Upper lobe of right lung (tissue), 1 donor: ENCODE measurements around the gene FAM174A. TPM values are rescaled to one million over a fixed set of nuclear protein-coding genes. Genes with fewer than 3 reads are reported as not detected.

Experiments
- ATAC-seq: fragments of 200-7000 bp; cut with Tn5 transposase; one replicate; pipeline ENCODE4 v1.9.1; 2020; ENCODE audit warnings: mild to moderate bottlenecking, moderate library complexity
- DNase-seq: peaks from one replicate; pipeline ENCODE4 v3.0.0-alpha.2; 2020
- H3K27ac ChIP-seq: fragments of 200-600 bp; one replicate; pipeline ENCODE4 v1.8.0; 2022
- H3K27me3 ChIP-seq: fragments of 200-600 bp; one replicate; pipeline ENCODE4 v1.8.0; 2022; ENCODE audit warnings: mild to moderate bottlenecking
- H3K36me3 ChIP-seq: fragments of 200-600 bp; one replicate; pipeline ENCODE4 v1.8.0; 2022
- H3K4me1 ChIP-seq: fragments of 200-600 bp; one replicate; pipeline ENCODE4 v1.8.0; 2022
- H3K4me3 ChIP-seq: fragments of 200-600 bp; one replicate; pipeline ENCODE4 v1.8.0; 2022; ENCODE audit warnings: mild to moderate bottlenecking
- H3K9me3 ChIP-seq: fragments of 200-600 bp; one replicate; pipeline ENCODE4 v1.8.0; 2022
- CTCF ChIP-seq: fragments of 200-600 bp; IDR thresholded peaks from one replicate; pipeline ENCODE4 v1.8.0; 2022; ENCODE audit warnings: antibody characterized with exemption
- intact Hi-C: fragments of 100-400 bp; cut with DNase I; formaldehyde crosslinking; loops from one replicate; pipeline ENCODE4 v1.11.0; 2022
- total RNA-seq: library from RNA; stranded (reverse); fragmentation: NEBNext Ultra II Directional; extraction: Animal tissue kit (Norgen Biotek cat#: 25700); gene quantifications from one replicate; pipeline ENCODE4 v1.2.1, GENCODE V29; 2021
- donor health status: DM: no; HTN: yes; CAD: no; lungs with severe emphysema.

The FAM174A gene
- total RNA-seq, 1 donor from 2014 or later: 21.7 TPM

- ATAC-seq (no peak), DNase-seq (no peak)
- Histone ChIP-seq H3K27ac (no peak overlapping the region), H3K36me3 (no peaks in the 10 kb centered on the region), H3K4me3 (no peak overlapping the region), H3K9me3 (no peaks in the 10 kb centered on the region), H3K27me3 (no peaks in the 10 kb centered on the region), H3K4me1 (no peaks in the 10 kb centered on the region)
- TF ChIP-seq CTCF: no peak
- intact Hi-C loops: no loop called here
Observed at GRCh38 chr5:100576217-100576751, 41.1 kb downstream of the FAM174A start.

DNA sequence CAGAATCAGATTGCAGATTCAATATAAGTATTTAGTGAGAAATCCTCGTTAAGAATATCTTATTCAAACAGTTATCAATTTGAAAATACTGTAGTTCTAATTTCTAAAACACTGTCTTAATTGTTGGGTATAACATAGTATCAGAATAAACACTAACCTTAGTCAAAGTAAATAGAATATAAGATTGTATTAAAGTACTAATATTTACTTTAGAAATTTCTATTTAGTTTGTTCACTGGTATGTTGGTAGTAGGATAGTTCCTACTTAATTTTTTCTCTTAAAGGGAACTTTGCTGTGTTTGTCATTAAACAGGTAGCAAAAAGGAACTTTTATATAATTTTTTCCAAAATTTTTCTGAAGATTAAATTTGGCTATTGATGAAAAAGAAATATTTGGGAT lies 42.3 kb downstream of the FAM174A start:
- no peaks in the 10 kb centered on the region for H3K4me1 ChIP-seq
- H3K36me3 ChIP-seq: no peaks in the 10 kb centered on the region
- no peak for TF ChIP-seq CTCF
- no peak for ATAC-seq
- intact Hi-C loops: no loop called here
- no peak for DNase-seq
- H3K27ac ChIP-seq: no peak overlapping the region
- H3K4me3 ChIP-seq: no peak overlapping the region
- no peaks in the 10 kb centered on the region for H3K9me3 ChIP-seq
- H3K27me3 ChIP-seq: no peaks in the 10 kb centered on the region

DNA sequence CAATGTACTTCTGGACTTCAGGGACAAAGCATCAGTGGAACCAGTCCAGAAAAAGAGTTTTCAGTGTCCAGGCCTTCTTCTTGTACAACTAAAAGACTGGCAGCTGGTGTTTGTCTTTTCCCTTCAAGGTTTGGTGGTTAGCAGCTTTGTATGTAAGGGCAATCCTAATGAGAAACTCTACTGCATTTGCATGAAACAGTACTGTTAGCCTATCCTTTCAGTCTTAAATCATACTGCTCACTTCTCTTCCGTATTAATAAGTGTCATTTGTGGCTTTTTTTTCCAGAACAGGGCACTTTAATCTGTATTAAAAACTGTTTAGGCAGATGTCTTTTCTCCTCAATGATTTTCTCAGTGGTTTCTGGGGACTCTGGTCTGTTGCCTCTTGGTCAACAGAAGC lies 48.9 kb downstream of the FAM174A start:
- ATAC-seq (no peak), DNase-seq (no peak)
- Histone ChIP-seq H3K4me3 (no peak overlapping the region), H3K9me3 (no peaks in the 10 kb centered on the region), H3K4me1 (no peaks in the 10 kb centered on the region), H3K27ac (no peak overlapping the region), H3K27me3 (no peaks in the 10 kb centered on the region), H3K36me3 (peaks cover 5% of the 10 kb centered on the region)
- no peak for TF ChIP-seq CTCF
- intact Hi-C loops: no loop called here

GRCh38 chr5:100584889-100585288 lies 49.7 kb downstream of the FAM174A start:
- intact Hi-C loops: no loop called here
- no peak overlapping the region for H3K27ac ChIP-seq
- ATAC-seq (no peak), DNase-seq (no peak)
- no peak for TF ChIP-seq CTCF
- no peaks in the 10 kb centered on the region for H3K27me3 ChIP-seq
- H3K9me3 ChIP-seq: no peaks in the 10 kb centered on the region
- no peak overlapping the region for H3K4me3 ChIP-seq
- H3K36me3 ChIP-seq: peaks cover 5% of the 10 kb centered on the region
- no peaks in the 10 kb centered on the region for H3K4me1 ChIP-seq

- no peak for TF ChIP-seq CTCF
- Histone ChIP-seq H3K4me1 (no peaks in the 10 kb centered on the region), H3K9me3 (no peaks in the 10 kb centered on the region), H3K4me3 (no peak overlapping the region), H3K36me3 (peaks cover 5% of the 10 kb centered on the region), H3K27me3 (no peaks in the 10 kb centered on the region), H3K27ac (no peak overlapping the region)
- intact Hi-C loops: no loop called here
- DNase-seq (no peak), ATAC-seq (no peak)
Observed at GRCh38 chr5:100590867-100591266, 55.7 kb downstream of the FAM174A start.
